Measurements from ENCODE around the gene MPND. TPM values are rescaled to one million over a fixed set of nuclear protein-coding genes. Genes with fewer than 3 reads are reported as not detected.

The MPND gene
- total RNA-seq, 1 experiment from 2014 or later, result 37.0 TPM

DNA sequence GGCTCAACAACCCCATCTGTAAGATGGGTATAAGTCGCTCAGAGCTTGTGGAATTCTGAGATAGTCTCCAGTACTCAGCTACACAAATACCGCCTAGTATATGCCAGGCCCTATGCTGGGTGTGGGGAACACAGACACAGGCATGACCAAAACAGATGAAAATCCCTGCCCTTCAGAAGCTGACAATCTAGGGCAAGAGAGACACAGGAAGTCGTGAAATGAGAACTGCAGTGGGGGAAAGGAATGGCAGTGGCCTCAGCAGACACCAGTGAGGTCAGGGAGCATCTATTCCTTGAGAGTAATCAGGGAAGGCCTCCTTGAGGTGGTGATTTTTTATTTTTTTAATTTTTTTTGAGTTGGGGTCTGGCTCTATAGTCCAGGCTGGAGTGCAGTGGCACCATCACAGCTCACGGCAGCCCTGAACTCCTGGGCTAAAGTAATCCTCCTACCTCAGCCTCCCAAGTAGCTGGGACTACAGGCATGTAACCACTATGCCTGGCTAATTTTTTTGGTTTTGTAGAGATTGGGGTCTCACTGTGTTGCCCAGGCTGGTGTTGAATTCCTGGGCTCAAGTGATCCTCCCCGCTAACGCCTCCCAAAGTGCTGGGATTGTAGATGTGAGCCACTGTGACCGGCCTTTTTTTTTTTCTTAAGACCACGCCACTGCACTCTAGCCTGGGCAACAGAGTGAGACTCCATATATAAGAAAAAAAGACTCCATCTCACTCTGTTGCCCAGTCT is 44.4 kb upstream of the MPND start:
- no peak overlapping the region for H2BK15ac ChIP-seq (ENCODE audit: low read depth, low read length)
- H3K4me3 Mint-ChIP-seq, result no peak overlapping the region
- H2BK120ac ChIP-seq (ENCODE audit: low read depth, low read length, poor library complexity, severe bottlenecking), result no peak overlapping the region
- no peak overlapping the region for H3K9ac ChIP-seq (ENCODE audit: extremely low read depth, insufficient read length, low read length)
- no peaks in the 10 kb centered on the region; a peak in 1 of 5 replicates for H3K9me3 Mint-ChIP-seq
- no peaks in the 10 kb centered on the region for H3K4me1 ChIP-seq (ENCODE audit: insufficient read depth, low read length)
- DNase-seq, result no peak
- H3K56ac ChIP-seq (ENCODE audit: insufficient read length, low read depth, low read length), result no peak overlapping the region
- no peak overlapping the region for H4K91ac ChIP-seq (ENCODE audit: insufficient read length, low read depth, low read length)
- no peak overlapping the region for H2AK5ac ChIP-seq (ENCODE audit: insufficient read length, low read length)
- peaks cover 21% of the 10 kb centered on the region for H3K27me3 Mint-ChIP-seq (ENCODE audit: low read depth)
- H3K23me2 ChIP-seq (ENCODE audit: insufficient read length, low read depth, low read length, poor library complexity, severe bottlenecking), result no peaks in the 10 kb centered on the region
- H4K8ac ChIP-seq (replicated peaks; ENCODE audit: insufficient read length, low read depth, low read length), result no peak overlapping the region
- no peak overlapping the region for H4K5ac ChIP-seq (ENCODE audit: insufficient read length, low read depth, low read length)
- H3K79me2 ChIP-seq (ENCODE audit: insufficient read depth, low read length), result no peaks in the 10 kb centered on the region
- no peaks in the 10 kb centered on the region for H3K9me3 ChIP-seq (ENCODE audit: control insufficient read depth, low read depth, low read length)
- no peak overlapping the region for H2BK20ac ChIP-seq (ENCODE audit: low read depth, low read length, poor library complexity, severe bottlenecking)
- no peak overlapping the region for H3K18ac ChIP-seq (ENCODE audit: insufficient read length, low read depth, low read length)
- no peaks in the 10 kb centered on the region for H3K79me1 ChIP-seq (ENCODE audit: insufficient read depth, low read depth, low read length, poor library complexity, severe bottlenecking)
- H4K20me1 ChIP-seq (ENCODE audit: control insufficient read depth, insufficient read depth, insufficient read length), result no peaks in the 10 kb centered on the region
- H2BK12ac ChIP-seq (ENCODE audit: insufficient read length, low read depth, low read length), result no peak overlapping the region
- no peak overlapping the region for H2AFZ ChIP-seq (ENCODE audit: low read length)
- H3K36me3 Mint-ChIP-seq (ENCODE audit: insufficient read depth in 1 of 3, low read depth in 3 of 3), result no peaks in the 10 kb centered on the region
- H3K4ac ChIP-seq (ENCODE audit: low read depth, low read length), result no peak overlapping the region
- no peak overlapping the region for H3K23ac ChIP-seq (ENCODE audit: insufficient read length, low read depth, low read length)
- no peaks in the 10 kb centered on the region for H3K27me3 ChIP-seq (ENCODE audit: insufficient read depth, low read length)
- H3K4me1 Mint-ChIP-seq, result peaks cover 12 to 25% of the 10 kb centered on the region in 2 experiments
- no peak overlapping the region for H3T11ph ChIP-seq (ENCODE audit: low read length)
- H3K14ac ChIP-seq (ENCODE audit: insufficient read depth, low read length), result no peak overlapping the region
- no peak overlapping the region for H3K27ac ChIP-seq (ENCODE audit: insufficient read length, low read depth, low read length)
- TF ChIP-seq, protein P1, sequence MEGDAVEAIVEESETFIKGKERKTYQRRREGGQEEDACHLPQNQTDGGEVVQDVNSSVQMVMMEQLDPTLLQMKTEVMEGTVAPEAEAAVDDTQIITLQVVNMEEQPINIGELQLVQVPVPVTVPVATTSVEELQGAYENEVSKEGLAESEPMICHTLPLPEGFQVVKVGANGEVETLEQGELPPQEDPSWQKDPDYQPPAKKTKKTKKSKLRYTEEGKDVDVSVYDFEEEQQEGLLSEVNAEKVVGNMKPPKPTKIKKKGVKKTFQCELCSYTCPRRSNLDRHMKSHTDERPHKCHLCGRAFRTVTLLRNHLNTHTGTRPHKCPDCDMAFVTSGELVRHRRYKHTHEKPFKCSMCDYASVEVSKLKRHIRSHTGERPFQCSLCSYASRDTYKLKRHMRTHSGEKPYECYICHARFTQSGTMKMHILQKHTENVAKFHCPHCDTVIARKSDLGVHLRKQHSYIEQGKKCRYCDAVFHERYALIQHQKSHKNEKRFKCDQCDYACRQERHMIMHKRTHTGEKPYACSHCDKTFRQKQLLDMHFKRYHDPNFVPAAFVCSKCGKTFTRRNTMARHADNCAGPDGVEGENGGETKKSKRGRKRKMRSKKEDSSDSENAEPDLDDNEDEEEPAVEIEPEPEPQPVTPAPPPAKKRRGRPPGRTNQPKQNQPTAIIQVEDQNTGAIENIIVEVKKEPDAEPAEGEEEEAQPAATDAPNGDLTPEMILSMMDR (conservative IDR thresholded peaks at IDR 0.05), result no peak
- no peak overlapping the region for H3K27ac Mint-ChIP-seq
- WGBS (ENCODE audit: extremely low coverage, insufficient read length, low lambda C conversion rate), result no CpG with 5 or more reads among the region's 8 CpGs
- H2BK5ac ChIP-seq (ENCODE audit: insufficient read length, low read length), result no peak overlapping the region
- H3K4me2 ChIP-seq (ENCODE audit: insufficient read depth, insufficient read length, low read length), result no peak overlapping the region

Measured in H9 (cell line).